Posterior vena cava (tissue), 2 donors: ENCODE measurements around the gene KAT8. TPM values are rescaled to one million over a fixed set of nuclear protein-coding genes. Genes with fewer than 3 reads are reported as not detected.
A peak's percentile ranks its signal among the peaks of the same experiment; 100 is the strongest.
"Not testable (repeated sequence)": the region's sequence is repeated elsewhere in the genome, so short reads cannot be mapped to it uniquely, and the experiment has no call there.

Source experiments
- DNase-seq: peaks from one replicate; pipeline ENCODE4 v3.0.0-alpha.2; 2020; ENCODE audit warnings: low spot score
- intact Hi-C, 2 donors: fragments of 100-400 bp; cut with DNase I; formaldehyde crosslinking; loops; one replicate each; pipeline versions ENCODE4 v1.14.1 to v1.14.2; 2022 to 2023
- total RNA-seq, 2 donors: library from RNA; stranded (reverse); fragmentation: NEBNext Ultra II Directional; extraction: Animal tissue kit (Norgen Biotek cat#: 25700); gene quantifications; one replicate each; pipeline ENCODE4 v1.2.1, GENCODE V29; 2021
- donor health status: DM: yes; HTN: yes; CAD: no.
- donor health status: DM: yes; HTN: yes; CAD: no.

The KAT8 gene
- total RNA-seq, 2 donors from 2014 or later, result 49.9 to 51.3 TPM

DNA sequence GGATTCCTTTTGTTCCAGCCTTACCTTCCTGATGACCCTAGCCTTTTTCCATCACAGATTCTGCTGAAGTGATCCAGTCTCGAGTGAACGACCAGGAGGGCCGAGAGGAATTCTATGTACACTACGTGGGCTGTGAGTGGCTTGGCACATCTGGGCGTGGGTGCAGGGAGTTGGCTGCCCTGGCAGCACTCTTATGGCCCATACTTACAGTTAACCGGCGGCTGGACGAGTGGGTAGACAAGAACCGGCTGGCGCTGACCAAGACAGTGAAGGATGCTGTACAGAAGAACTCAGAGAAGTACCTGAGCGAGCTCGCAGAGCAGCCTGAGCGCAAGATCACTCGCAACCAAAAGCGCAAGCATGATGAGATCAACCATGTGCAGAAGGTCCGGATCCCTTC is 2.7 kb downstream of the KAT8 start:
- DNase-seq, result no peak
- intact Hi-C loops, result no loop called here

- intact Hi-C loops, result no loop called here
- DNase-seq, result no peak
These were observed 8.4 kb downstream of the KAT8 start for GRCh38 chr16:31125844-31126243.

DNA sequence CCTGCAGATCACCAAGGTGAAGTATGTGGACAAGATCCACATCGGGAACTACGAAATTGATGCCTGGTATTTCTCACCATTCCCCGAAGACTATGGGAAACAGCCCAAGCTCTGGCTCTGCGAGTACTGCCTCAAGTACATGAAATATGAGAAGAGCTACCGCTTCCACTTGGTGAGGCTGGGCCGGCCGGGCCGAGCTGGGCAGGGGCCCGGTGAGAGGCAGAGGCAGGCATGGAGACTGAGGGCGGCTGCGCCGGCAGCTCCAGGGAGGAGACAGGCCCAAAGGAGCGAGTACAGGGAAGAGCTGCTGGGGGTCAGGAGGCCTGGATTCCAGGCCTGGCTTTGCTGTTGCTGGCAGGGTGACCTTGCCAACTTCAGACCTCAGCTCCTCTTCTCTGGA is 9.7 kb downstream of the KAT8 start:
- intact Hi-C loops, result no loop called here
- no peak for DNase-seq

- DNase-seq, result no peak
These were observed 11.5 kb downstream of the KAT8 start for GRCh38 chr16:31128711-31129567.

DNA sequence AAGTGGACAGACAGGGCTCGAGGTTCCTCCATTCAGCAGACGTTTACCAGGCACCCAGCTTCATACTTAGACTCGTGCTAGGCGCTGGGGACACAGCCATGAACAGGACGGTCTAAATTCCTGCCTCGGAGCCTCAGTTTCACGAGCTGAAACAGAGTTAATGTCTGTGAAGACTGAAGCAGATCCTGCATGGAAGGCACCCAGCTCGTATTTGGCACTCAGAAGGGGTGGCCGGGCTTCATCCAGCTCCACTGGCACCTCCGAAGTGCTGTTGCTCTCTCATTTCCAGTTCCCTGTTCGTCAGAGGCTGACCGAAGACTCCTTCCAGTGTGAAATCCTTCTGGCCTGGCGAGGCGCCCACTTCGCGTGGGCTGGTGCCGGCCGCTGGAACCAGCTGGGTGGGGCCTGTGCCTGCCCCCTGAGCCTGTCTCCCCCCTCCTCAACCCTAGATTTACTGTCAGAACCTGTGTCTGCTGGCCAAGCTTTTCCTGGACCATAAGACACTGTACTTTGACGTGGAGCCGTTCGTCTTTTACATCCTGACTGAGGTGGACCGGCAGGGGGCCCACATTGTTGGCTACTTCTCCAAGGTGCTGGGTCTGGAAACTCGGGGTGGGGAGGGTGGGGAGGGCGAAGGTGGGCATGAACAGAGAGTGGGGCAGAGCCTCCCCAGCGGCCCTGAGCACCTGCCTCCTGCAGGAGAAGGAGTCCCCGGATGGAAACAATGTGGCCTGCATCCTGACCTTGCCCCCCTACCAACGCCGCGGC is 12.3 kb downstream of the KAT8 start:
- peak; percentile 93 for DNase-seq
- intact Hi-C loops, result loop anchor here in 1 of 2 donors (5.0 kb wide), 1 partner anchor 1382 kb away; the partner anchor contains the start of gene C16orf54

More at GRCh38 chr16:31128711-31129567, 11.5 kb downstream of the KAT8 start:
- intact Hi-C loops, result no loop called here

- no peak for DNase-seq
- intact Hi-C loops, result loop anchor here in 1 of 2 donors (5.0 kb wide), 1 partner anchor 1383 kb away; the partner anchor contains the start of gene C16orf54
These were observed 12.9 kb downstream of the KAT8 start for GRCh38 chr16:31130336-31130891.

DNA sequence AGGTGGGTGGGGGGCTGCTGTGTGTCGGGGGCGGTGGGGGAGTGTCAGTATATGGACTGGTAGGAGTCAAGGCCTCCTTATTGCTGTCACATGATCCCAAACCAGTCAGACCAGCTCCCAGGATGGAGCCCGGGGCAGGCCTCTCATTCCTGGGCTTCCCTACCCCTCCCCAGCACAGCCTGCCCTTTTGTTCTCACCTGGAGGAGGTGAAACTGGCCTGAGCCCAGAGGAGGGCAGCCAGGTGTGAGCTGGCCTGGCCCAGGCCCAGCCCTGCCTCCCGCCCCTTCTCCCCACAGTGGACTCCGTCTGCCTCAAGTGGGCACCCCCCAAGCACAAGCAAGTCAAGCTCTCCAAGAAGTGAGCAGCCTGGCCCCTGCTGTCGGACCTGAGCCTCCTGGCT is 13.4 kb downstream of the KAT8 start:
- DNase-seq, result no peak
- intact Hi-C loops, result loop anchor here in 1 of 2 donors (5.0 kb wide), 1 partner anchor 1384 kb away; the partner anchor contains the start of gene C16orf54

- no peak for DNase-seq
- intact Hi-C loops, result loop anchor here in 1 of 2 donors (5.0 kb wide), 1 partner anchor 1384 kb away; the partner anchor contains the start of gene C16orf54
These were observed 14.0 kb downstream of the KAT8 start for GRCh38 chr16:31131416-31131815.

DNA sequence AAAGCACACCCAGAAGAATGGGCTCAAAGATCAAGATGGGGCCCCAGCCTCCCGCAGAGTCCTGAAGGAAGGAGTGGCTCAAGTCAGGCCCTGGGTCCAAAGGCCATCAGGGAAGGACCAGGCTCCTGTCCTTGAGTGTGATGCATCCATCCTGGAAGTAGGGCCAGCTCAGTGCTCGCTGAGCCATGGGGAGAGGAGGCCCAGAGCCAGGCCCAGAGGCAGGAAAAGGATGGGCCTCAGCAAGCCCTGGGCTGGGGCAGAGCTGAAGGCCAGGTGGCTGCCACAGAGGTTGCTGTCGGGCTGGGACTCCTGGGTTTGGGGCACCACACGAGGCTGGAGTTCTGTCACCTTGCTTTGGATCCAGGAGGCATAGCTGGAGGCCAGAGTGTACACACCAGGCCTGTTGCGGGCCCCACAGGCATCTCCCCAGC is 14.4 kb downstream of the KAT8 start:
- intact Hi-C loops, result loop anchor here in 1 of 2 donors (5.0 kb wide), 1 partner anchor 1385 kb away; the partner anchor contains the start of gene C16orf54
- DNase-seq, result no peak

GRCh38 chr16:31132303-31132979 is 15.0 kb downstream of the KAT8 start:
- intact Hi-C loops, result loop anchor here in 1 of 2 donors (5.0 kb wide), 1 partner anchor 1385 kb away; the partner anchor contains the start of gene C16orf54
- DNase-seq, result no peak

- intact Hi-C loops, result loop anchor here in 1 of 2 donors (5.0 kb wide), 1 partner anchor 1386 kb away; the partner anchor contains the start of gene C16orf54
- DNase-seq, result no peak
These were observed 15.6 kb downstream of the KAT8 start for GRCh38 chr16:31133046-31133501.

- intact Hi-C loops, result loop anchor here in 1 of 2 donors (5.0 kb wide), 1 partner anchor 1387 kb away; the partner anchor contains the start of gene C16orf54
- no peak for DNase-seq
These were observed 16.7 kb downstream of the KAT8 start for GRCh38 chr16:31134091-31134571.

- intact Hi-C loops, result loop anchor here in 1 of 2 donors (5.0 kb wide), 2 partner anchors 577 to 1388 kb away; partner anchors contain the start of gene C16orf54
- DNase-seq, result no peak
These were observed 17.4 kb downstream of the KAT8 start for GRCh38 chr16:31134625-31135534.

DNA sequence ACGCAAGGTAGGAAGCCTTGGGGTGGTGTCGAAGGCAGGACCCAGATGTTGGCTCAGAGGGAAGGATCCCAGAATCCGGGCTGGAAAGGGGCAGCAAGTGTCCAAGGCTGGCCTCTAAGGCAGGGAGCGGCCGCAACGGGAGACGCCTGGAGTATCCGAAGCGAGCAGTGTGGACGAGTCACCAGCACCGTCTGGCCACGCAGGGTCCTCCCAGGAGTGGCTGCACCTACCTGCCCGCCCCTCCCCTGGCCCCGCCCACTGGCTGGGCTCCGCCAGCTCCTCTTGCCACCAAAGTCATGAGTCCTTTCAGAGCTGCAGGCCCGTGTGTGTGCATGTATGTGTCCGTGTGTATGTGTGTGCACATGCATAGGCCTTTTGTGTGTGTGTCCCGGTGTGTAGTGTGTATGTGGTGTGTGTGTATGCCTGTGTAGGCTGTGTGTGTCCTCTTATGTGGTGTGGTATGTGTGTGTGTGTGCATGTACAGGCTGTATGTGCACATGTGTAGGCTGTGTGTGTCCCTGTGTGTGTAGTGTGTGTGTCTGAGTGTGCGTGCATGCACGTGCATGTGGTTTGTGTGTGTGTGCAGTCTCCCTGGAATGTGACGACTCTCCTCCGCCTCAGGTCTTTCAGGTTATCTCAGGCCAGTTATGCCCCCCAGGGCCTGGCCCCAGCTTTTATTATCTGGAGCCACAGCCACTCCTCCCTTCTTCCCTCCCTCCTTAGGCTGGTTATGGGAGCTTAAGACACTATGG is 18.2 kb downstream of the KAT8 start, which contains the start of gene PRSS8:
PRSS8 (minus strand) TSS at position 193 of the 752 bp plus-strand sequence. CDS start 229 bp downstream, outside the sequence.
- DNase-seq, result no peak
- intact Hi-C loops, result loop anchor here in 1 of 2 donors (5.0 kb wide), 1 partner anchor 577 kb away; a partner anchor contains a TSS

DNA sequence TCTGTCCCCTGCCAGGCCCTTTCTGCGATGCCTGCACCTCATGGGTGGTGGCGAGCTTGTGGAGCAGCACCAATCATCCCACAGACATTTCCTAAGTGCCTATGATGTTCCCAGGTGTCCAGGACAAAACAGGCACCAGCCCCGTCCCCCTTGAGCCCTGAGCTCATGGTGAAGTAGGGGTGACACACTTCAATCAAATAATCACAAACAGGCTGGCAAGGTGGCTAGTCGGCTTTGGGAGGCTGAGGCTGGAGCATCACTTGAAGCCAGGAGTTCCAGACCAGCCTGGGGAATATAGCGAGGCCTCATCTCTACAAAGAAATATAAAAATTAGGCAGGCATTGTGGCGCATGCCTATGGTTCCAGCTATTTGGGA is 18.8 kb downstream of the KAT8 start:
- DNase-seq, result no peak
- intact Hi-C loops, result loop anchor here in 1 of 2 donors (5.0 kb wide), 1 partner anchor 576 kb away; a partner anchor contains a TSS

GRCh38 chr16:31136822-31137499 is 19.5 kb downstream of the KAT8 start:
- intact Hi-C loops, result loop anchor here in 1 of 2 donors (5.0 kb wide), 1 partner anchor 575 kb away; a partner anchor contains a TSS
- DNase-seq, result not testable (repeated sequence)
